Measurements from ENCODE around the gene MAP3K5.

The MAP3K5 gene

GRCh38 chr6:136772685-136773472 lies 19.4 kb downstream of the MAP3K5 start:
- no peak for ATAC-seq

GRCh38 chr6:136771306-136771705 lies 21.0 kb downstream of the MAP3K5 start:
- TF ChIP-seq ZFP3 (CRISPR knock-in tag; IDR thresholded peaks at IDR 0.05) (no peak), CSDC2 (CRISPR knock-in tag; IDR thresholded peaks at IDR 0.05) (no peak), ESRRG (CRISPR knock-in tag; IDR thresholded peaks at IDR 0.05) (no peak), CSRNP3 (CRISPR knock-in tag; IDR thresholded peaks at IDR 0.05) (no peak), TCF4 (CRISPR knock-in tag; IDR thresholded peaks at IDR 0.05; ENCODE audit: borderline replicate concordance) (no peak), ISL1 (CRISPR knock-in tag; IDR thresholded peaks at IDR 0.05) (no peak), ARNTL (CRISPR knock-in tag; IDR thresholded peaks at IDR 0.05; ENCODE audit: borderline replicate concordance, low read depth) (no peak), ZFP30 (CRISPR knock-in tag; IDR thresholded peaks at IDR 0.05) (no peak), BACH2 (CRISPR knock-in tag; IDR thresholded peaks at IDR 0.05; ENCODE audit: borderline replicate concordance) (no peak), RARB (CRISPR knock-in tag; IDR thresholded peaks at IDR 0.05) (no peak), OSR1 (CRISPR knock-in tag; IDR thresholded peaks at IDR 0.05) (no peak), TOX (CRISPR knock-in tag; IDR thresholded peaks at IDR 0.05; ENCODE audit: borderline replicate concordance) (no peak), POU6F1 (CRISPR knock-in tag; IDR thresholded peaks at IDR 0.05; ENCODE audit: borderline replicate concordance, low read depth) (no peak), SNAI2 (CRISPR knock-in tag; IDR thresholded peaks at IDR 0.05) (no peak), ZNF8 (CRISPR knock-in tag; IDR thresholded peaks at IDR 0.05) (no peak), ZNF565 (CRISPR knock-in tag; conservative IDR thresholded peaks at IDR 0.05; ENCODE audit: low read depth) (no peak), PPARA (CRISPR knock-in tag; IDR thresholded peaks at IDR 0.05; ENCODE audit: borderline replicate concordance) (no peak)
- no peak for ATAC-seq

More at GRCh38 chr6:136772685-136773472, 19.4 kb downstream of the MAP3K5 start:
- TF ChIP-seq OSR1 (CRISPR knock-in tag; IDR thresholded peaks at IDR 0.05) = no peak
- no peak for TF ChIP-seq ZNF565 (CRISPR knock-in tag; conservative IDR thresholded peaks at IDR 0.05; ENCODE audit: low read depth)
- no peak for TF ChIP-seq ESRRG (CRISPR knock-in tag; IDR thresholded peaks at IDR 0.05)
- no peak for TF ChIP-seq CREB5 (CRISPR knock-in tag; IDR thresholded peaks at IDR 0.05; ENCODE audit: low read depth)
- TF ChIP-seq CSRNP3 (CRISPR knock-in tag; IDR thresholded peaks at IDR 0.05) = no peak
- no peak for TF ChIP-seq ARNTL (CRISPR knock-in tag; IDR thresholded peaks at IDR 0.05; ENCODE audit: borderline replicate concordance, low read depth)
- TF ChIP-seq POU6F1 (CRISPR knock-in tag; IDR thresholded peaks at IDR 0.05; ENCODE audit: borderline replicate concordance, low read depth) = no peak
- TF ChIP-seq ZC3H10 (CRISPR knock-in tag; IDR thresholded peaks at IDR 0.05) = no peak
- no peak for TF ChIP-seq PPARA (CRISPR knock-in tag; IDR thresholded peaks at IDR 0.05; ENCODE audit: borderline replicate concordance)
- TF ChIP-seq ISL1 (CRISPR knock-in tag; IDR thresholded peaks at IDR 0.05) = no peak
- no peak for TF ChIP-seq RARB (CRISPR knock-in tag; IDR thresholded peaks at IDR 0.05)
- no peak for TF ChIP-seq GLIS3 (CRISPR knock-in tag; IDR thresholded peaks at IDR 0.05)

- ATAC-seq = no peak
- TF ChIP-seq PATZ1 (CRISPR knock-in tag; IDR thresholded peaks at IDR 0.05; ENCODE audit: borderline replicate concordance) (no peak), RARB (CRISPR knock-in tag; IDR thresholded peaks at IDR 0.05) (no peak), POU6F1 (CRISPR knock-in tag; IDR thresholded peaks at IDR 0.05; ENCODE audit: borderline replicate concordance, low read depth) (no peak), CREB5 (CRISPR knock-in tag; IDR thresholded peaks at IDR 0.05; ENCODE audit: low read depth) (no peak), GLIS3 (CRISPR knock-in tag; IDR thresholded peaks at IDR 0.05) (no peak), ARNTL (CRISPR knock-in tag; IDR thresholded peaks at IDR 0.05; ENCODE audit: borderline replicate concordance, low read depth) (no peak), CSRNP3 (CRISPR knock-in tag; IDR thresholded peaks at IDR 0.05) (no peak), ISL1 (CRISPR knock-in tag; IDR thresholded peaks at IDR 0.05) (no peak)
Measured at GRCh38 chr6:136769759-136770158, 22.5 kb downstream of the MAP3K5 start.
